Activated naive CD4-positive, alpha-beta T cell treated with anti-CD3 and anti-CD28 coated beads, Interleukin-2, amount 50 U/mL, for 24 hours (primary cell): ENCODE measurements around the gene NHERF1.

Experiments used
- H3K27ac Mint-ChIP-seq: one replicate; pipeline ENCODE4 v1.8.0; 2021; ENCODE audit warnings: mild to moderate bottlenecking, mixed read lengths
- H3K27me3 Mint-ChIP-seq: one replicate; pipeline ENCODE4 v1.8.0; 2021; ENCODE audit warnings: mixed read lengths
- H3K36me3 Mint-ChIP-seq: one replicate; pipeline ENCODE4 v1.8.0; 2021; ENCODE audit warnings: mixed read lengths
- H3K4me1 Mint-ChIP-seq: one replicate; pipeline ENCODE4 v1.8.0; 2021; ENCODE audit warnings: mixed read lengths
- H3K4me3 Mint-ChIP-seq: one replicate; pipeline ENCODE4 v1.8.0; 2021; ENCODE audit warnings: mild to moderate bottlenecking, mixed read lengths
- H3K9me3 Mint-ChIP-seq: one replicate; pipeline ENCODE4 v1.8.0; 2021; ENCODE audit warnings: mixed read lengths

The NHERF1 gene

GRCh38 chr17:74754832-74755231 lies 6.4 kb downstream of the NHERF1 start:
- H3K9me3 Mint-ChIP-seq = no peaks in the 10 kb centered on the region
- peak overlapping the region; percentile 41 for H3K27ac Mint-ChIP-seq
- peaks cover 87% of the 10 kb centered on the region for H3K4me1 Mint-ChIP-seq
- peak overlapping the region; percentile 72 for H3K4me3 Mint-ChIP-seq
- H3K27me3 Mint-ChIP-seq = no peaks in the 10 kb centered on the region
- H3K36me3 Mint-ChIP-seq = peaks cover 5% of the 10 kb centered on the region

DNA sequence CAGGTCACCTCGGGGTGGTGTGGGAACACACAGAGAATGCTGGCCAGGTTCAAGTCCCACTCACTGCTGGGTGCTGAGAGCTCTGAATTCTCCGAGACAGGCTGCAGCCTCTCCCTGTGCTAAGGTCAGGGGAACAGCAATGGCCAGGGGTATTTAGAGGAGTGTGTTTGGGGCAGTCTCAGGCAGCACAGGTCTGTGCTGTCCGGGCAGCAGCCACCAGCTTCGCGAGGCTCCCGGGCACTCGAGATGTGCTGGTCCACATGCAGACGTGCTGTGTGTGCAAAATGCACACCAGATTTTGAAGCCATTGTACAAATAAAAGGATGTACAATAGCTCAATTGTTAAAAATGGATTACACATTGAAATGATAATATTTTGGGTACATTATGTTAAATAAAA lies 7.1 kb downstream of the NHERF1 start:
- no peaks in the 10 kb centered on the region for H3K27me3 Mint-ChIP-seq
- H3K9me3 Mint-ChIP-seq = no peaks in the 10 kb centered on the region
- peaks cover 5% of the 10 kb centered on the region for H3K36me3 Mint-ChIP-seq
- no peak overlapping the region for H3K4me3 Mint-ChIP-seq
- no peak overlapping the region for H3K27ac Mint-ChIP-seq
- peaks cover 90% of the 10 kb centered on the region for H3K4me1 Mint-ChIP-seq

GRCh38 chr17:74756891-74757290 lies 8.5 kb downstream of the NHERF1 start:
- Mint-ChIP-seq H3K36me3 (peaks cover 5% of the 10 kb centered on the region), H3K27me3 (no peaks in the 10 kb centered on the region), H3K4me1 (peaks cover 89% of the 10 kb centered on the region), H3K27ac (peak overlapping the region; percentile 77), H3K4me3 (peak overlapping the region; percentile 11), H3K9me3 (no peaks in the 10 kb centered on the region)

- no peaks in the 10 kb centered on the region for H3K9me3 Mint-ChIP-seq
- H3K4me3 Mint-ChIP-seq = no peak overlapping the region
- peak overlapping the region; percentile 30 for H3K27ac Mint-ChIP-seq
- peaks cover 2% of the 10 kb centered on the region for H3K36me3 Mint-ChIP-seq
- H3K4me1 Mint-ChIP-seq = peaks cover 83% of the 10 kb centered on the region
- no peaks in the 10 kb centered on the region for H3K27me3 Mint-ChIP-seq
Measured at GRCh38 chr17:74757502-74757901, 9.1 kb downstream of the NHERF1 start.

DNA sequence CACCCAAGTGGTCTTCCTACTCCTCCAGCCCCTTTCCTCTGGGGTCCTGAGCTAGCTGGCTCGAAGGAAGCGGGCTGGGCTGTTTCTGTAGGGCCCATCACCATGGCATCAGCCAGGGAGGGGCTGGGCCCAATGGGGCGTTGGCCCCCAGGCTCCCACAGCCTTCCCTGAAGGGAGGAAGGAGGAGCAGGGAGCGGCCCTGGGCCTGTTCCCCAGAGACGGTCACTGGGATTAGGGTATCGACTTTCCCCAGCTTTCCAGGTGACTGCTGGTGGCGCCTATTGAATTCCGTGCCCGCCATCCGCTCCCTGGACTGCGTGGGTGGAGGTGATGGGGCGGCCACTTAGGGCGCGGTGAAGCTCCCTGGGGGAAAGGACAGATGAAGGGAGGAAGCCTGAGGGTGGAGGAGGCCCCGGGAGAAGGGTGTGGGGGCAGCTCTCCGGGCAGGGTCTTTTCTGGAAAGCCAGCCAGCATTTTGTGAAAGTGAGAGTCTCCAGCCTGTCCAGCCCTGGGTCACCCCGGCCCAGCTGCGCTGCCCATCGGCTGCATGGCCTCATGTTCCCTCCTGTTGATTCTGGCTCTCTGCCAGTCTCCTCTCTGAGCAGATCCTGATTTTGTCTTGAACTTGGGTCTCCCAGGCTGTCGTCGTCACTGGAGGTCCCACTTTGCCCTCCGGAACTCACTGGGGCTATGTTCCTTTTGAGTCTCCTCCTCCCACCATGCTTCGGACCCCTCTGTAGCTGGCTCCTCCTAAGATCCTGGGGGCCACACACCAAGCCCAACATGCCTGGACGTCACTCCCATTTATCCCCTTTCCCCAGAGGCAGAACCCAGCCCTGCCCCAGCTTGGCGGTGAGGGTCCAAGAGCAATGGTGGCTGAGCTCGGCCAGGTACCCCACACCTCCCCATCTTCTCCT lies 9.8 kb downstream of the NHERF1 start:
- no peaks in the 10 kb centered on the region for H3K27me3 Mint-ChIP-seq
- peaks cover 82% of the 10 kb centered on the region for H3K4me1 Mint-ChIP-seq
- H3K4me3 Mint-ChIP-seq = peak overlapping the region; percentile 61
- peak overlapping the region; percentile 84 for H3K27ac Mint-ChIP-seq
- H3K9me3 Mint-ChIP-seq = no peaks in the 10 kb centered on the region
- no peaks in the 10 kb centered on the region for H3K36me3 Mint-ChIP-seq

- no peaks in the 10 kb centered on the region for H3K9me3 Mint-ChIP-seq
- H3K4me3 Mint-ChIP-seq = peak overlapping the region; percentile 61
- H3K4me1 Mint-ChIP-seq = peaks cover 76% of the 10 kb centered on the region
- H3K27me3 Mint-ChIP-seq = no peaks in the 10 kb centered on the region
- H3K36me3 Mint-ChIP-seq = no peaks in the 10 kb centered on the region
- peak overlapping the region; percentile 80 for H3K27ac Mint-ChIP-seq
Measured at GRCh38 chr17:74758848-74759168, 10.4 kb downstream of the NHERF1 start.

- H3K4me3 Mint-ChIP-seq = peak overlapping the region; percentile 61
- no peaks in the 10 kb centered on the region for H3K9me3 Mint-ChIP-seq
- H3K27me3 Mint-ChIP-seq = no peaks in the 10 kb centered on the region
- H3K4me1 Mint-ChIP-seq = peaks cover 74% of the 10 kb centered on the region
- H3K27ac Mint-ChIP-seq = peak overlapping the region; percentile 88
- H3K36me3 Mint-ChIP-seq = no peaks in the 10 kb centered on the region
Measured at GRCh38 chr17:74759243-74759801, 10.9 kb downstream of the NHERF1 start.

GRCh38 chr17:74759941-74760340 lies 11.5 kb downstream of the NHERF1 start:
- Mint-ChIP-seq H3K4me3 (peak overlapping the region; percentile 30), H3K9me3 (no peaks in the 10 kb centered on the region), H3K27ac (peak overlapping the region; percentile 88), H3K4me1 (peaks cover 69% of the 10 kb centered on the region), H3K36me3 (no peaks in the 10 kb centered on the region), H3K27me3 (no peaks in the 10 kb centered on the region)

- Mint-ChIP-seq H3K9me3 (no peaks in the 10 kb centered on the region), H3K4me1 (peaks cover 63% of the 10 kb centered on the region), H3K27ac (peak overlapping the region; percentile 51), H3K36me3 (no peaks in the 10 kb centered on the region), H3K4me3 (peak overlapping the region; percentile 30), H3K27me3 (no peaks in the 10 kb centered on the region)
Measured at GRCh38 chr17:74760404-74761105, 12.1 kb downstream of the NHERF1 start.

DNA sequence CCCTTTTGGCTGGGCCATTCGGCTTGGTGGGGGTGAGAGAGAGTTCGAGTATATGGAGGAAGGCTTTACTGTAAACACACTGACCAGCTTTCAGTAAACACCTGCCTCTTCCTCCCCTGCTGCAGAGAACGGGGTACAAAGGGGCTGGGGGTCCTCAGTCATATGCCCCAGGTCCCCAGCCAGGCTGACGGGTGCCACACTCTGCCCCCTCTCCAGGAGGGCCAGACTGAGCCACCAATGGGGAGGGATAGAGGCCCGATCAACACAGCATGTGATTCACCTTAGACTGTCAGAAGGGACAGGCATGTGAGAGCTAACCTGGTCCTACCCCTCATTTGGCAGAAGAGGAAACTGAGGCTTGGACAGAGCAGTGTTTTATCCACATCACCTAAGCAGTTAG lies 13.0 kb downstream of the NHERF1 start:
- H3K36me3 Mint-ChIP-seq = no peaks in the 10 kb centered on the region
- H3K4me3 Mint-ChIP-seq = no peak overlapping the region
- H3K4me1 Mint-ChIP-seq = peaks cover 59% of the 10 kb centered on the region
- peak overlapping the region; percentile 80 for H3K27ac Mint-ChIP-seq
- H3K27me3 Mint-ChIP-seq = no peaks in the 10 kb centered on the region
- no peaks in the 10 kb centered on the region for H3K9me3 Mint-ChIP-seq

- no peak overlapping the region for H3K4me3 Mint-ChIP-seq
- H3K9me3 Mint-ChIP-seq = no peaks in the 10 kb centered on the region
- H3K36me3 Mint-ChIP-seq = no peaks in the 10 kb centered on the region
- no peaks in the 10 kb centered on the region for H3K27me3 Mint-ChIP-seq
- H3K27ac Mint-ChIP-seq = no peak overlapping the region
- H3K4me1 Mint-ChIP-seq = peaks cover 58% of the 10 kb centered on the region
Measured at GRCh38 chr17:74761931-74762330, 13.5 kb downstream of the NHERF1 start.

GRCh38 chr17:74763565-74764387 lies 15.3 kb downstream of the NHERF1 start:
- H3K9me3 Mint-ChIP-seq = no peaks in the 10 kb centered on the region
- H3K27ac Mint-ChIP-seq = peak overlapping the region; percentile 30
- H3K4me1 Mint-ChIP-seq = peaks cover 45% of the 10 kb centered on the region
- no peaks in the 10 kb centered on the region for H3K36me3 Mint-ChIP-seq
- no peak overlapping the region for H3K4me3 Mint-ChIP-seq
- H3K27me3 Mint-ChIP-seq = no peaks in the 10 kb centered on the region

DNA sequence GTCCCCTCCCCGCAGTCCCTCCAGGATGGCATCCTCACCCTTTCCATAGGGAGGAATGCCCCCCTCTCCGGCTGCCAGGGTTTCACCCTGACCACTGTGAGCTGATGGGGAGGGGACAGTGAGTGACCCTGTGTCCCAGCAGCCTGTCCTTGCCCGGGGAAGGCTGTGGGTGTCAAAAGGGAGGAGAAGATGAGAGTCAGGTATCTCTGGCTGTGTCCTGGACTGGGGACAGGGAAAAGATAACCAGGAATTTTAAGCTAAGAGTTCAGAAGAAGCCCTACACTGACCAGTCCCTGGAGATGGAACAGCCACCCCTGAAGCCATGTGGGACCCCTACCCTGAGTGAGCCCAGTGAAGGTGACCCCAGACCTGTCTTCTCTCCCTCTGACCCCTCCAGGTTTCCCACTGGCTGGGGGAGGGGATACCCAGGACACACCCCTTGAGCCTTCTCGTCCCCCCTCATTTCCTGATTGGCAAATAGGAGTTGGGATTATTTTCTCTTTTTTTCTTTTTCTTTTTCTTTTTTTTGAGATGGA lies 16.4 kb downstream of the NHERF1 start:
- Mint-ChIP-seq H3K4me3 (no peak overlapping the region), H3K27me3 (no peaks in the 10 kb centered on the region), H3K4me1 (peaks cover 36% of the 10 kb centered on the region), H3K27ac (peak overlapping the region; percentile 46), H3K36me3 (no peaks in the 10 kb centered on the region), H3K9me3 (no peaks in the 10 kb centered on the region)

DNA sequence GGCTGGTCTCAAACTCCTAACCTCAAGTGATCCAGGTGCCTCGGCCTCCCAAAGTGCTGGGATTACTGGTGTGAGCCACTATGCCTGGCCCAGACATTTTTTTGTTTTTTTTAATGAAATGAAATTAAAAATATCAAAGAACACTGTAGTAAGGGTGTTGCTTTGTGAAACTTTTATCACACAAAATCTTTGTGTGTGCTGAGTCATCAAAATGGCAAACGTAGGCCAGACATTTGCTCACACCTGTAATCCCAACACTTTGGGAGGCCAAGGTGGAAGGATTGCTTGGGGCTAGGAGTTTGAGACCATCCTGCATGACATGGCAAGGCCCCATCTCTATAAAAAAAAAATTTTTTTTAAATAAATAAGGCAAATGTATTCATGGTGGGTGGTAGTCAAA lies 18.0 kb downstream of the NHERF1 start:
- H3K36me3 Mint-ChIP-seq = peaks cover 3% of the 10 kb centered on the region
- no peak overlapping the region for H3K27ac Mint-ChIP-seq
- peaks cover 30% of the 10 kb centered on the region for H3K4me1 Mint-ChIP-seq
- no peaks in the 10 kb centered on the region for H3K27me3 Mint-ChIP-seq
- no peak overlapping the region for H3K4me3 Mint-ChIP-seq
- no peaks in the 10 kb centered on the region for H3K9me3 Mint-ChIP-seq

DNA sequence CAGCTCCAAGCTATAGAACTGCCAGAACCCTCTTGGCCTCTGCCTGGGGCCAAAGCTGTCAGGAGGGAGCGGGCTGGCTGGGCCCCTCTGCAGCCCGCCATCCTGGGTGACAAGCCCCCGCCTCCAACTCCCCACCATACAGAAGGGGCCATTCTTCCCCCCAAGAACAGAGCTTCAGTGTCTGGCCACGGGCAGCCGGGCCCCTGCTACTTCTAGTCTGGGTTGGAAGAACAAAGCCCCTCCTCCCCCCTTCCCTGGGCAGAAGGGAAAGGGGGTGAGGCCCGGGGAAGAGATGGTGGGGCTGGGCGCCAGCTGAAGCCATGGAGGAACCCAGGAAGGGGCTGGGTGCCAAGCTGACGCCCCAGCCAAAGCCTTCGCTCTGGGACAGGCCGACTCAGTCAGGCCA lies 18.7 kb downstream of the NHERF1 start:
- Mint-ChIP-seq H3K4me1 (peaks cover 27% of the 10 kb centered on the region), H3K36me3 (peaks cover 3% of the 10 kb centered on the region), H3K27ac (no peak overlapping the region), H3K9me3 (no peaks in the 10 kb centered on the region), H3K27me3 (no peaks in the 10 kb centered on the region), H3K4me3 (no peak overlapping the region)
